Measurements from ENCODE around the gene TMEM170B.

TMEM170B gene

GRCh38 chr6:11566609-11567008 lies 29.1 kb downstream of the TMEM170B start:
- intact Hi-C loops (cut with DNase I) = no loop called here

GRCh38 chr6:11571073-11571472 lies 33.5 kb downstream of the TMEM170B start:
- no peak for DNase-seq
- intact Hi-C loops (cut with DNase I) = no loop called here

More at GRCh38 chr6:11566609-11567008, 29.1 kb downstream of the TMEM170B start:
- no peak for DNase-seq

- DNase-seq = peak; percentile 18 to 86 (median 60)
- intact Hi-C loops (cut with DNase I) = no loop called here
These were observed 38.0 kb downstream of the TMEM170B start for GRCh38 chr6:11575408-11576033.

GRCh38 chr6:11580686-11581405 lies 43.3 kb downstream of the TMEM170B start:
- intact Hi-C loops (cut with DNase I) = no loop called here
- DNase-seq = no peak

- DNase-seq = no peak
- intact Hi-C loops (cut with DNase I) = no loop called here
These were observed 46.7 kb downstream of the TMEM170B start for GRCh38 chr6:11584244-11584643.

- peak in 1 of 42 donors; percentile 25 for DNase-seq
- intact Hi-C loops (cut with DNase I) = no loop called here
These were observed 48.0 kb downstream of the TMEM170B start for GRCh38 chr6:11585426-11586016.

GRCh38 chr6:11586117-11586516 lies 48.6 kb downstream of the TMEM170B start:
- intact Hi-C loops (cut with DNase I) = no loop called here
- DNase-seq = no peak

- DNase-seq = no peak
- intact Hi-C loops (cut with DNase I) = no loop called here
These were observed 49.0 kb downstream of the TMEM170B start for GRCh38 chr6:11586536-11586935.

GRCh38 chr6:11589261-11589660 lies 51.7 kb downstream of the TMEM170B start:
- no peak for DNase-seq
- intact Hi-C loops (cut with DNase I) = no loop called here

- no peak for DNase-seq
- intact Hi-C loops (cut with DNase I) = no loop called here
These were observed 54.9 kb downstream of the TMEM170B start for GRCh38 chr6:11592294-11592906.

GRCh38 chr6:11593096-11593495 lies 55.5 kb downstream of the TMEM170B start:
- intact Hi-C loops (cut with DNase I) = no loop called here
- no peak for DNase-seq

GRCh38 chr6:11595903-11596302 lies 58.4 kb downstream of the TMEM170B start:
- intact Hi-C loops (cut with DNase I) = no loop called here
- DNase-seq = no peak

- intact Hi-C loops (cut with DNase I) = no loop called here
These were observed 59.2 kb downstream of the TMEM170B start for GRCh38 chr6:11596640-11597237.

GRCh38 chr6:11598687-11599086 lies 61.1 kb downstream of the TMEM170B start:
- DNase-seq = no peak
- intact Hi-C loops (cut with DNase I) = no loop called here

More at GRCh38 chr6:11596640-11597237, 59.2 kb downstream of the TMEM170B start:
- DNase-seq = no peak

GRCh38 chr6:11600251-11600650 lies 62.7 kb downstream of the TMEM170B start:
- intact Hi-C loops (cut with DNase I) = no loop called here
- no peak for DNase-seq

- no peak for DNase-seq
- intact Hi-C loops (cut with DNase I) = no loop called here
These were observed 64.4 kb downstream of the TMEM170B start for GRCh38 chr6:11601776-11602605.

GRCh38 chr6:11604215-11604614 lies 66.7 kb downstream of the TMEM170B start:
- DNase-seq = no peak
- intact Hi-C loops (cut with DNase I) = no loop called here

GRCh38 chr6:11604836-11605506 lies 67.4 kb downstream of the TMEM170B start:
- DNase-seq = no peak
- intact Hi-C loops (cut with DNase I) = no loop called here
